Muscle layer of duodenum (tissue), 2 donors: ENCODE data around the gene MYRIP.
"Not testable (repeated sequence)": the region's sequence is repeated elsewhere in the genome, so short reads cannot be mapped to it uniquely, and the experiment has no call there.

Experiments
- H3K27ac ChIP-seq: one replicate; pipeline ENCODE4 v1.7.0; 2013; ENCODE audit warnings: mild to moderate bottlenecking, low read length
- H3K27me3 ChIP-seq: one replicate; pipeline ENCODE4 v1.7.0; 2013; ENCODE audit warnings: low read depth, mild to moderate bottlenecking, control low read depth, low read length
- H3K36me3 ChIP-seq, 2 donors: one replicate each; pipeline ENCODE4 v1.7.0; 2013; ENCODE audit warnings: low read length in 2 of 2, control low read depth in 1 of 2, mild to moderate bottlenecking in 1 of 2; ENCODE audit not compliant: insufficient read depth in 2 of 2, control insufficient read depth in 1 of 2
- H3K4me1 ChIP-seq, 2 donors: one replicate each; pipeline ENCODE4 v1.7.0; 2013; ENCODE audit warnings: low read length in 2 of 2, mild to moderate bottlenecking in 2 of 2, control low read depth in 1 of 2, moderate library complexity in 1 of 2; ENCODE audit not compliant: insufficient read depth in 2 of 2, control insufficient read depth in 1 of 2
- H3K4me3 ChIP-seq, 2 donors: one replicate each; pipeline ENCODE4 v1.7.0; 2013; ENCODE audit warnings: low read length in 2 of 2, low read depth in 1 of 2, mild to moderate bottlenecking in 1 of 2
- H3K9me3 ChIP-seq, 2 donors: one replicate each; pipeline ENCODE4 v1.7.0; 2013; ENCODE audit warnings: low read length in 2 of 2, control low read depth in 1 of 2, mild to moderate bottlenecking in 1 of 2; ENCODE audit not compliant: control insufficient read depth in 1 of 2
- donor health status: healthy.

The MYRIP gene

DNA sequence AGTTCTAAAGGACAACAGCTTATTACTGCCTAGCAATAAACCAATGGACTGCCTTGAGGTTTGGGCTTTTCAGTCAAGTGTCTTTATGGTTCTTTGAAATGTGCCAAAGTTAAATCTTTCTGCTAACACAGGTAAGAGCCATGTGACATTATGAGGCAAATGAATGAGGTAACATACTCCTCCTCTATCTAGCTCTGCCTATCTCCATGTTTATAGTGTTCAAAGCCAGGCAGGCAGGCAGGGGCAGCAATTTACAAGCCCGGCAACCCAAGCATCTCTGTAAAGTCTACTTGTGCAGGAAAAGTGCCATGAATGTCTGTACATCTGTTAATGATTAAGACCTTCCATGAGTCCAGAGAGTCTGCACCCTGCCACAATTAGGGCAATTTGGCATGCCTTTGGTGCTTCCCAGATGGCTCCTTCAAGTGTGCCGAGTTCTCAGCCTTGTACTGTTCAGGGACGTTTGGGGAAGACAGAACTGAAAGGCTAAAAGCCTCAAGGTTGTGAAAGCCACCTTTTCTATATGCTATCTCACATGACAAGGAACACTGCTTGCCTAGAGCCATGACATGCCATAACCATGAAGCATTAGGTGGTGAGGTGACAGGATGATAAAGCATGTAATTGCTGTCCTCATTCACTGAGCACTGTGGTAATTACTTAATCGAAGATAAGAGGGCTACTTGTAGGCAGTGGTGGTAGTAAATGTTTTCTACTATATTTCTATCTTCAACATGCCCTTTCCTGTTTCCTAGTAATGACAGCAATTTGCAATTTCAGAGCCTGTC lies 458.7 kb downstream of the MYRIP start:
- Histone ChIP-seq H3K4me1 (no peaks in the 10 kb centered on the region), H3K27me3 (no peaks in the 10 kb centered on the region), H3K36me3 (no peaks in the 10 kb centered on the region), H3K9me3 (no peaks in the 10 kb centered on the region), H3K27ac (no peak overlapping the region), H3K4me3 (no peak overlapping the region)

DNA sequence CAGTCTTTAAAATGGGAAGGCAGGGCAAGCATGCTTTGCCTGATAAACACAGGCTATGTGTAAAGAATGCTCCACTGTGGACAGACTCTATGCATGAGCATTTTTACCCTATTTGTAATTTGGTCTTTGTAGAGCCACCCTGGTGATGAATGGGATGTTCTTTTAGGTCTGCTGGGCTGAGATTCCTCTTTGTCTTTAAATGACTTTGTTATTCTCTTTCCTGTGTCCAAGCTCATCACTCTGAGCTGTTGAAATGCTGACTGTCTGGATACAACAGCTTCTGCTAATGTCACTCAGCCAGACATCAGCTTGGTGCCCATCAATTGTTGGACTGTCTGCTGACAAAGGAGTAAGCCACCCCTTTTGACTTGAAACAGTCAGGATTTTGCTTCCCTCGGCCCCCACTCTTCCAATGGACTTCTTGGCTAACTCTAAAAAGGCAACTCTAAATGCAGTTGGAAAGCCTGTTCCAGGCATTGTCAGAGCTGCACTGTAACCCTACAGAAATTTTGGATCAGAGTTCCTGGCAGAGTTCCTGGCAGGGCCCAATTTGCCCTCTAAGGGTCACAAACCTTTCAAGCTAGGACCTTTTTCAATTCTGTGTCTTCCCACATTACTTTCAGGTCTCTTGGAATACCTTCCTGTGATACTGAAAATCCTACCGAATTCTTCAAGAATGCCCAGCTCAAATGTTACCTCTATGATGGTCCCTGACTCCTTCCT lies 459.6 kb downstream of the MYRIP start:
- H3K36me3 ChIP-seq: no peaks in the 10 kb centered on the region
- no peak overlapping the region for H3K27ac ChIP-seq
- H3K9me3 ChIP-seq: no peaks in the 10 kb centered on the region
- H3K4me1 ChIP-seq: no peaks in the 10 kb centered on the region
- no peaks in the 10 kb centered on the region for H3K27me3 ChIP-seq
- no peak overlapping the region for H3K4me3 ChIP-seq

DNA sequence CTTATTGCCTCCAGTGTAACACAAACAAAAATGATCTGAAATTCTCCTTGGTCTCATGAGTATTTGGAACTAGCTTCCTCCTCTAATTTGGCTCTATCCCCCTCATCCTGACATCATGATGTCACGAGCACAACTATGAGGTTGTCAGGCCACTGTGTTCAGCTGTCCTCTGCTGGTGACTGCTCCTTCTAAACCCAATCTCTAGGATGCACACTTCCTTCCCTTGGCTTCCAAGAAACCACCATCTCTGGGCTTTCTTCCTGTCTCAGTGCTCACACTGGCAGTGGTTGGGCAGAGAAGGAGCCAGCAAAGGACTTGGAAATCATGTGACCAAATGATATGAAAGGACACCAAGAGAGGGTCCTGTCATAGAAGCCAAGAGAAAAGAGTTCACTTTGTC lies 469.4 kb downstream of the MYRIP start:
- Histone ChIP-seq H3K27me3 (no peaks in the 10 kb centered on the region), H3K9me3 (peaks cover 0 to 5% of the 10 kb centered on the region in 2 donors), H3K36me3 (no peaks in the 10 kb centered on the region), H3K4me3 (no peak overlapping the region), H3K27ac (no peak overlapping the region), H3K4me1 (no peaks in the 10 kb centered on the region)

DNA sequence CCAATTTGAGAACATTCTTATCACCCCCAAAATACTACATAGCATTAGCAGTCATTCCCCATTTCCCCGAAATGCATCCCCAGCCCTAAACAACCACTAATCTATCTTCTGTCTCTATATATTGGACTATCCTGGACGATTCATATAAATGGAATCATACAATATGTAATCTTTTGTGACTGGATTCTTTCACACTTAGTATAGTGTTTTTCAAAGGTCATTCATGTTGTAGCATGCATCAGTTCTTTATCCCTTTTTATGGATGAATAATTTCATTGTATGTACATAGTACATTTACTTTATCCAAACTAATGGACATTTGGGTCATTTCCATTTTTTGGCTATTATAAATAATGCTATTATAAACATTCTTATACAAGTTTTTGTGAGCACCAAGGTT lies 472.6 kb downstream of the MYRIP start:
- Histone ChIP-seq H3K9me3 (peaks cover 0 to 6% of the 10 kb centered on the region in 2 donors), H3K27me3 (no peaks in the 10 kb centered on the region), H3K4me3 (no peak overlapping the region), H3K27ac (no peak overlapping the region), H3K36me3 (no peaks in the 10 kb centered on the region), H3K4me1 (no peaks in the 10 kb centered on the region)

DNA sequence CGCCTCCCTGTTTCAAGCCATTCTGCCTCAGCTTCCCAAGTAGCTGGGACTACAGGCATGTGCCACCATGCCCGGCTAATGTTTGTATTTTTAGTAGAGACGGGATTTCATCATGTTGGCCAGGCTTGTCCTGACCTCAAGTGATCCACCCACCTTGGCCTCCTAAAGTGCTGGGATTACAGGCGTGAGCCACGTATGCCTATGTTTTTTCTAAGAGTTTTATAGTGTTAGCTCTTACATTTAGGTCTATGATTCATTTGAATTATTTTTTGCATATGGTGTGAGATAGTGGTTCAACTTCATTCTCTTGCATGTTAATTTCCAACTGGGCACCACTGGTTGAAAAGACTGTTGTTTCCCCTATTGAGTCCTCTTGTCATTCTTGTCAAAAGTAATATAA lies 473.6 kb downstream of the MYRIP start:
- H3K4me1 ChIP-seq, H3K27me3 ChIP-seq, H3K4me3 ChIP-seq, H3K36me3 ChIP-seq, H3K27ac ChIP-seq, H3K9me3 ChIP-seq: not testable (repeated sequence)

DNA sequence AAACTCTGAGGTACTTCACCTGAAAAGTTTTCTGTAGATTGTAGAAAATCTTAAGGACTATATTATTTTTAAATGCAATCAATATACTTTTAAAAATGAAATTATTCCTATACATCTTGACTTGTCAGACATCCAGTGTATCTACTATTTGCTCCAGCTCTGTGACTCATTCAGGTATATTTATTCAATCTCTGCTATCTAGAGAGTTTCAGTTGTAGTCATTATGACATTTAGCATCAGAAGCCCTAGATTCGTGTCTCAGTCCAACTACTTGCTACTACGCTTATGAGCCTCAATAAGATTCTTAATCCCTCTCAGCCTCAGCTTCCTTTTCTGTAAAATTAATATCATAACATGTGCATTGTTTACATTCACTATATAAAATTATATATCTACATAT lies 477.8 kb downstream of the MYRIP start:
- Histone ChIP-seq H3K4me3 (no peak overlapping the region), H3K4me1 (no peaks in the 10 kb centered on the region), H3K27me3 (no peaks in the 10 kb centered on the region), H3K36me3 (peaks cover 0 to 4% of the 10 kb centered on the region in 2 donors), H3K27ac (no peak overlapping the region), H3K9me3 (peaks cover 0 to 6% of the 10 kb centered on the region in 2 donors)

DNA sequence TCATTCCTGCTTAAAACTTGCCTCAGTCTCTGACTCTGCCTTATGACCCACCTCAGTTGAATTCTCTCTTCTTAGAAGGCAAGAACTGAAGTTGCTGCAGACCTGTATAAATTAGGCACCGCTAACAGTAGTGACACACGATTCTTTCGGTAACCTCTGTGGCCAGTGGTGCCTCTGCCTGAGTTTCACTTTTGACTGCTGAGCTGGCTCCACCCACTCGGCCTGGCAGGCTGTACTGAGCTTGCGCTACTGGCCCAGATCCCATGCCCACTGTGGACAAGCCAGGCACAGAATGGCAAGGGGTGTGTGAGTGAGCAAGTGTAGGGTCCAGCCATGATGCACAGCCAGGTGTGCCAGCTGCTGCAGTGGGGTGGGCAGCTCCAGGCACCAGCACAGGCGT lies 481.0 kb downstream of the MYRIP start:
- Histone ChIP-seq H3K4me1 (no peaks in the 10 kb centered on the region), H3K27ac (no peak overlapping the region), H3K9me3 (no peaks in the 10 kb centered on the region), H3K27me3 (no peaks in the 10 kb centered on the region), H3K36me3 (peaks cover 3 to 4% of the 10 kb centered on the region in 2 donors), H3K4me3 (no peak overlapping the region)

DNA sequence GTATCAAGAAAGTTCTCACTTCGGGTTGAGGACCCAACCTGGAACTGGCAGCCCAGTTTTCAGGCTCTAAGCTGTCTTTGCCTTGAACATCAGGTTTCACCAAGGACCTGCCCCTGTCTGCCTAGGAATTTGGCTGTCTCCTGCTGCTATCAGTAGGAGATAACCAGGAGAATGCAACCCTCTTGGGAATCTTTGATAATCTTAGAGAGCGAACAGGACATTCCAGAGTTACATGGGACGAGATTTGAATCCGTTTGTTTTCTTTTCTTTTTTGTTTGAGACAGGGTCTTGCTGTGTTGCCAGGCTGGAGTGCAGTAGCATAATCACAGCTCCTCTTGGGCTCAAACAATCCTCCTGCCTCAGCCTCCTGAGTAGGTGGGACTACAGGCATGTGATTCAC lies 482.1 kb downstream of the MYRIP start:
- H3K9me3 ChIP-seq: no peaks in the 10 kb centered on the region

DNA sequence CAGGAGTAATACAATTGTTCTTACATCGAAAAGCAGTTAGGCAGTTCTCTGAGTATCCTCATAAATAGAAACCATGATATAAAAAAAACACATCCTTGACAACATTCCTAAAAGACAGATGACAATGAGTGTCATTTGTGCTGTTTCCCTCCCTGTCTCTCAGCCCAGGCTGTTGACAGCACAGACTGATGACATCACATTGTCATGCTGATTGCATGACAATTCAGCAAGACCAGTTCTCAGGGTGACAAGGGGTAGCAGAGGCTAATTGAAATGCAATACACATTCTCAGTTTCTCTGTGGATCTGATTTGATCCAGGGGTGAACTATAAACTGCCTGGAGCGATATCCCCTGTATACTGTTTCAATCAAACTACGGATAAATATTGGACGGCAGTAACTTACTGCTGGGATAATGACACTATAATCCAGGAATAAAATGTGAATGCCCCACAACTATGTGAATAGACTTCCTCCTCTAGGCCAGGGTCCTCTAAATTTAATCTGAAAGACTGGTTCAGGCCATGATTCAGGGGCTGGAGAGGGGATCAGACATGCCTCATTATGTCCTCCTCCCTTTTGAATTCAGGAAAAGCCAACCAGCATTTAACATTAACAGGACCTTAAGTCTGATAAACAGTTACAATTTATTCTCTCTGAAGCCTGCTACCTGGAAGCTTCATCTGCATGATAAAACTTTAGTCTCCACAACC lies 483.4 kb downstream of the MYRIP start:
- H3K36me3 ChIP-seq: peaks cover 3 to 6% of the 10 kb centered on the region in 2 donors
- H3K27ac ChIP-seq: no peak overlapping the region

More for the DNA sequence above, 482.1 kb downstream of the MYRIP start:
- no peaks in the 10 kb centered on the region for H3K27me3 ChIP-seq
- H3K36me3 ChIP-seq: peaks cover 3 to 6% of the 10 kb centered on the region in 2 donors
- no peaks in the 10 kb centered on the region for H3K4me1 ChIP-seq
- no peak overlapping the region for H3K27ac ChIP-seq
- no peak overlapping the region for H3K4me3 ChIP-seq

DNA sequence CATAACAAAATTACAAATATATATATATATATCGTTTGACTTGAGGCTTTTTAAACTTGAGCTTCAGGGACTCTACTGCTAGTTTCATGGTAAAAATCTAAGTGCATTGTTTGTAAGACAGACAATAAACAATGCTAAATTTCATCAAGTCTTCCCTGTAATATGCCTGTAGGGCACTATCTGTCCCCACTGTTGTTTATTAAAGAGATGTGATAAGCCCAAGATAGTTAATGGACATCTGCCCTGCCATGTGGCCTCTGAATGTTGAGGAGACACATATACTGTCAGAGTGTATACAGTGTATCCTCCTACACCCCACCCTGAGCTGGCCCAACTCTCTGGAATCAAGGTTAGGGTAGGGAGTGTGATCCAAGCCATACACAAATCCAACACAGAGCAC lies 485.0 kb downstream of the MYRIP start:
- no peak overlapping the region for H3K27ac ChIP-seq
- H3K27me3 ChIP-seq: no peaks in the 10 kb centered on the region
- H3K4me1 ChIP-seq: no peaks in the 10 kb centered on the region

More for the DNA sequence above, 483.4 kb downstream of the MYRIP start:
- no peaks in the 10 kb centered on the region for H3K9me3 ChIP-seq
- no peaks in the 10 kb centered on the region for H3K27me3 ChIP-seq
- no peak overlapping the region for H3K4me3 ChIP-seq
- no peaks in the 10 kb centered on the region for H3K4me1 ChIP-seq

DNA sequence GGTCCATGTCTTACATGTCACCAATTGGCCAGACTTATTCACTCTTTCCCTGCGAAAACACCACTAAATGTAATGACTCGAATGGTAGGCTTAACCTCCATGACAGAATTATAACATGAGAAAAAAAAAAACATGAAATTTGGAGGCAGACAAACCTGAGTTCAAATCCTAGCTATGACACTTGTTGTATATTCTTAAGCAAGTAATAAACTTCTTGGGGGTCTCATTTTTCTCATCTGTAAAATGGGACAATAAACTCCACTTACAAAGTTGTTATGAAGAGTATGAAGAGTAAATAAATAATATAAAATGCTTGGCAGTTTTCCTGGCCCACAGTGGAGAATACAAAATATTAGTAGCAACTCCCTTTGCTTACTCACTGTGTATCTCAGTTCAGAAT lies 488.7 kb downstream of the MYRIP start:
- Histone ChIP-seq H3K27me3 (no peaks in the 10 kb centered on the region), H3K27ac (no peak overlapping the region), H3K4me1 (no peaks in the 10 kb centered on the region), H3K4me3 (no peak overlapping the region), H3K9me3 (no peaks in the 10 kb centered on the region), H3K36me3 (peaks cover 3% of the 10 kb centered on the region in 2 donors)

More for the DNA sequence above, 485.0 kb downstream of the MYRIP start:
- Histone ChIP-seq H3K9me3 (no peaks in the 10 kb centered on the region), H3K4me3 (no peak overlapping the region), H3K36me3 (peaks cover 3 to 6% of the 10 kb centered on the region in 2 donors)
